GM18861 (cell line): Measurements from ENCODE around the gene ACVR1B.

ENCODE experiments used
- ATAC-seq: cut with Tn5 transposase; IDR thresholded peaks from one replicate; pipeline ENCODE4 v1.9.1; 2021; ENCODE audit not compliant: unreplicated experiment

Gene ACVR1B

GRCh38 chr12:51951199-51951842, at the start of gene ACVR1B:
TSS of gene ACVR1B (plus strand) at chr12:51951699. CDS start at chr12:51951744, 45 bp downstream.
- peak; percentile 67 for ATAC-seq

- ATAC-seq, result no peak
These were observed 49.6 kb upstream of the ACVR1B start for GRCh38 chr12:51901881-51902280.

DNA sequence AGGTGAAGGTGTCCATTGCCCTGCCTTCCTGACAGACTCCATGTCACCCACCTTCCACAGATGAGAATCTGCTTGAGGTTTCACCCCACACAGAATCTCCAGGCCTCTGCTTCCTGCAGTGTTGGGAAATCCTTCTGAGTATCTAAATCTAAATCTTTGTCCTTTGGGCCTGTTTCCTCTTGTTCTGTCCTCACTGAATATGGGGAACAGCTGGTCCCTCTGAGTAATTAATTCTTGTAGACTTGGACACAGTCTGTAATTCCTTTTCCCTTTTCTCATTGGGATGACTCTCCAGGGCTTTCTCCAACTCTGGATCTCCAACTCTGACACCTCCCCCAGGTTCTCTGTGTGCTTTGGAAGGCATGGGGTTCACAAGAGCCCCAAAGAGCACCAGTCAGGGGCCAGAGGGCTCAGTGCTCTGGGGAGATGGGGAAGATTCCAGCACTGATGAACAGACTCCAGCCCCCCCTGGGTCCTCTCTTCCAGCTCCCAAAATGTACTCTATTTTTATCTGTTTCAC, 46.5 kb upstream of the ACVR1B start:
- ATAC-seq, result no peak

DNA sequence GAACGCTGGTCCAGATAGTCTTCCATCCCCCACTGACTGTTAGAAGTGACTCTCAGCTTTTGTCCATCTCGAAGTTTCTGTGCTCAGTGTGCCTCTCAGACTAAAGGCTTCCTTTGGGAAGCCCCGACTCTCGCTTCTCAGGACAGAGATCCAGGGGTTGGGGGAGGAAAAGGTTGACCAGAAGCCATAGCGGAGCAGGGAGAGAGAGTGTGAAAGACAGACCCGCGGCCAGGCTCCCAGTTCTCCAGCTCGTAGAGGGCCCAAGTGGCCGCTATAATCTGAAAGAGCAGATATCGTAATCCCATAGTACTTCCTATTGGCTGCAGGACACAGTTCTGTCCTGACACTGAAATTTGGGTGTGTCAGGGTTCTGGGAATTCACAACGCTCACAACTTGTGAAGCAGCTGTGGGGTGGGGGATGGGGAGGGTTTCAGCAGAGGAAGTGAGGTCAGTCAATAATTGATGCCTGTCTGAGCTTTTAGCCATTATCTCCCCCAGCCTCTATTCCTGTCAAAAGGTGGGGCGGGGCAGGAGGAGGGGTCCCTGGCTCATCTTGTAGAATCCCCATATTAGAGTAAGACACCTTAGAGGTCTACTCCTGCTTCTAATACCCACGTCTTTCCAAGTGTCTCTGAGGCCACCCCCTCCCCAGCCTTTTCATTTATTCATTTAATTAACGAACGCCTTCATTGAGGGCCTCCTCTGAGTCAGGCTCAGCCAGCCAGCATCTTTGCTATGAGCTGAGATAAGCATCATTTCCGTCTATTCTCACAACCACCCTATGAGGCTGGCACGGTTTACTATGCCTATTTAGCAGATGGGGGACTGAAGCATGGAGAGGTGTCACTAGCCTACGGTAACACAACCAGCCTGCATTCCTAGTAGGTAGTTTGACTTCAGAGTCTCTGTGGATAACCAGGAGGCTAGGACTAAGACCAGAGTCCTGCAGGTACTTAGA, 45.7 kb upstream of the ACVR1B start:
- ATAC-seq, result no peak

DNA sequence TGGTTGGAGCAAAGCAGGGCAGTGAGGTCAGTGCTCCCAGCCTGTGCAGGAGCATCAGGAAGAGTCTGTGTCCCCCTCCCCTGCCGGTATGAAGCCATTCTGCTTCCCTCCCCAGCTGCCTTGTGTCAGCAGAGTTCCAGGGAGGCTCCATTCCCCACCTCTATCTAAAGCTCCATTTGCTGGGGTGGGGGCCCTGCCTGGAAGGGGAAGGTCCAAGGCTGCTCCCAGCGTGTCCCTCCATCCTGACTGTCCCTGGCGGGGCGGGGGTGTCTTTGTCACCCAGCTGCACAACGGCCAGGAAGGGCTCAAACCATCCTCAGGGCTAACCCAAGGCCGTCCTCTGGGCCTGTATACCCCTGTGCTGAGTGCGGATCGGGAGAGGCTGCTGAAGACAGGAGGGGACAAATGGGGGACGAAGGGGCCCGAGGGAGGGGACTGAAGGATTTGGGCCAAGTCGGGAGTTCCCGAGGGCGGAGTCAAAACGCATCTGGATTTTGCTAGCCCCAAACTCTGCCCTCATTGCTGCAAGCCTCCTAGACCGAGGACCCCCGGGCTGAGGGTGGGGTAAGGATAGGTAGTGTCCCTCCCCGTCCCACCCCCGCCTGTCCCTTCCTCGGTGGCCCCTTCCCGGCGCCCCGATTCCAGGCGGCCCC, 44.9 kb upstream of the ACVR1B start:
- ATAC-seq, result no peak

GRCh38 chr12:51907083-51907855, 44.2 kb upstream of the ACVR1B start, which contains the start of gene ACVRL1:
TSS of gene ACVRL1 (plus strand) at chr12:51907504. CDS start at chr12:51912475, 4,971 bp downstream.
- no peak for ATAC-seq

- no peak for ATAC-seq
These were observed 43.6 kb upstream of the ACVR1B start for GRCh38 chr12:51907856-51908425.

DNA sequence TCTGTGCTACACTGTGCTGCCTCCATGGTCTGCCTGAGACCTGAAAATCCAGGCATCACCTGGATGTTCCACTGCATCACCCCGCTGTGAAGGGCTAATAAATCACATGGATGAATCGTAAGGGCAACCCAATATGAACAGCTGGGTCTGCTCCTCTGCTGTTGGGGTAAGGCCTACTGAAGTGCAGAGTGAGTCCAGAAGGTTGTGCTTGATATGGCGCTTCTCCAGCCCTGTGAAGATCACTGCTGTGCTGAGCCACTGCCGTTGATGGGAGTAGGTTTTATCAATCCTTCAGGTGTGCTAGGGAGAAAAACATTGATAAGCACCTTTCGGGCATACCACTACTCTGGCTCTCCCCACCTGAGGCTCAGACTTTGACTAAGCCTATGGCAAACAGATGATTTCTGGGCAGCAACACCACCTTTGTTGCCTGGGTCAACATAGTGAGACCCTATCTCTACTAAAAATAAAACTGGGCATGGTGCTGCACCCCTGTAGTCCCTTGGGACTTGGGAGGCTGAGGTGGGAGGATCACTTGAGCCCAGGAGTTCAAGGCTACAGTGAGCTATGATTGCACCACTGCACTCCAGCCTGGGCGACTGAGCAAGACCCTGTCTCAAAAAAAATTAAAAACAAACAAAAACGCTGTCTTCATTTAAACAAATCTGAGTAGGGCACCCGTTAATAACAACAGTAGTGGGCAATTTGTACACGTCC, 42.5 kb upstream of the ACVR1B start:
- ATAC-seq, result no peak

- ATAC-seq, result no peak
These were observed 41.3 kb upstream of the ACVR1B start for GRCh38 chr12:51910168-51910567.

- ATAC-seq, result no peak
These were observed 40.8 kb upstream of the ACVR1B start for GRCh38 chr12:51910691-51911090.

DNA sequence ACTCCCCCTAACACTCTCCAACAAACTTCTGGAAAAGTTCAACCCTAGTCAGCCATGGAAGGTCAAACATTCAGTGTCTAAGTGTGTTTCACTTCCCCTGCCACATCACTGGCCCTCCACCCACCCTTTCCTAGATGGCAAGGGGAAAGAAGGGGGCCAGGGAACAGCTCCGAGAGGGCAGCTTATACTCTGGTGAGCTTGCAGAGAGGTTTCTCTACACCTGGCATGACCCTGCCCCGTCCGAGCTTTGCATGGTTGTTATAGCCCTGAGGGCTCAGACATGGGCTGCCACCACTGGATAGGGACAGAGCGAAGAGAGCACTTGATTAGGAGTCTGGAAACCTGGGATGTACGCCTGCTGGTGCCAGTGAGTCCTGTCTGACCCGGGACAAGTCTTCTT, 40.2 kb upstream of the ACVR1B start:
- ATAC-seq, result no peak

DNA sequence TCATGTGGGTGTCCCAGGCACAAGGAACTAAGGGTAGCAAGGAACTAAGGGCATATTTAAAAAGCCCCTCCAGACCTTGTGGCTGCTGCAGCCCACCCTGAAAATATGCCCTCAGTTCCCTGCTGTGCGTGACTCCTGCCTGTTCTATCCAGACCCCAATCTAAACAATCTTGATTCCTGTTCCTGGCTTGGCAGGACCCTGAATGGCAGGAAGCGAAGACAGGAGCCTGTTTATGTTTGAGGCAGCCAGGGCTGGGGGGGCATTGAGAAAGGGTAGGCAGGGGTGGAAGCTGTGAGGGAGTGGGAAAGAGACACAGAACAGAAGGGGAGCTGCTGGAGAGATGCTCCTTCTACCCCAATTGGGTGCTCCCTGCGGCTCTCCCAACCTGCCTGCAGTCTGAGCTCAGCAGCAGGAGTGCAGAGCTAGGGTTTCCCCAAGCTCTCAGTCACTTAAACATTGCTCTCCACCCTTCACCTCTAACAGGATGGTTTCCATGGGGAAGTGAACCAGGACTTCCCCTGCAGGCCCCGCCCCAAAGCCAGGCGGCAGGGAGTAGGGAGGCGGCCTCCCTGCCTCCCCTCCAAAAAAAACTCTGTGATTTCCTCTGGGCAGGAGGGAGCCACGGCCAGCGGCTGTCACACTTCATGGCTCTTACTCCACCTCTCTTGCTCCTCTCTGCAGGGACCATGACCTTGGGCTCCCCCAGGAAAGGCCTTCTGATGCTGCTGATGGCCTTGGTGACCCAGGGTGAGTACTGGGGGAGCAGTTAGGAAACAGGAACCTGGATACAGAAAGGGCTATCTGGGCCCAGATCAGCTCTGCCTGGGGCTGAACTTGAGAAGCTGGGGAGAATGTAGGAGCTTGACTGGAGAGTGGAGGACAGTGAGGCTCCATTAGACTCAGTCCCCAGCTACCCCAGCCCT, 39.4 kb upstream of the ACVR1B start:
- no peak for ATAC-seq

GRCh38 chr12:51913071-51914033, 38.1 kb upstream of the ACVR1B start:
- no peak for ATAC-seq

DNA sequence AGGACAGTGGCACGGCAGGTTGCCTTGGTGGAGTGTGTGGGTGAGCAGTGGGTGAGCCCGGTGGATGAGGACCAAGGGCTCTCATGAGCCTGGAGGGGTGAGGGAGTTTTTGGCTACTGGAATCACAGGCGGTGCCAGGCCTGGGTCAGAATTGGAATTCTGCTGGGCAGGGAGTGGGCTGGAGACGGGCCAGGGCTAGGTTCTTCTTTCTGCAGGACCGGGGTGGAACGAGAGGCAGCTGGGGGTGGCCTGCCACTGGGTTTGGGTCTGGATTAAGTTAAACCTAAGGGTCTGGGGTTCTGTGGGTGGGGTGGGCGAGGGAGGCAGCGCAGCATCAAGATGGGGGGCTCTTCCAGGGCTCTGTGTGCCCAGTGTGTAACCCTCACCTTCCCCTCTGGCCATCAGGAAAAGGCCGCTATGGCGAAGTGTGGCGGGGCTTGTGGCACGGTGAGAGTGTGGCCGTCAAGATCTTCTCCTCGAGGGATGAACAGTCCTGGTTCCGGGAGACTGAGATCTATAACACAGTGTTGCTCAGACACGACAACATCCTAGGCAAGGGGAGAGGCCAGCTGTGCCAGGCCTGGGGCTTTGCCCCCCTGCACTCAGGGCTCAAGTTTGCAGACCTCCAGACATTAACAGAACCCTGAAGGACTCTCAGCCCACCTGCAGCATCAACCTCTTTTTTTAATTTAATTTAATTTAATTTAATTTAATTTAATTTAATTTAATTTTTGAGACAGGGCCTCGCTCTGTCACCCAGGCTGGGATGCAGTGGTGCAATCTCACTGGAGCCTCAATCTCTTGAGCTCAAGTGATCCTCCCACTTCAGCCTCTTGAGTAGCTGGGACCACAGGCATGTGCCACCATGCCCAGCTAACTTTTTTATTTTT, 37.2 kb upstream of the ACVR1B start:
- no peak for ATAC-seq

DNA sequence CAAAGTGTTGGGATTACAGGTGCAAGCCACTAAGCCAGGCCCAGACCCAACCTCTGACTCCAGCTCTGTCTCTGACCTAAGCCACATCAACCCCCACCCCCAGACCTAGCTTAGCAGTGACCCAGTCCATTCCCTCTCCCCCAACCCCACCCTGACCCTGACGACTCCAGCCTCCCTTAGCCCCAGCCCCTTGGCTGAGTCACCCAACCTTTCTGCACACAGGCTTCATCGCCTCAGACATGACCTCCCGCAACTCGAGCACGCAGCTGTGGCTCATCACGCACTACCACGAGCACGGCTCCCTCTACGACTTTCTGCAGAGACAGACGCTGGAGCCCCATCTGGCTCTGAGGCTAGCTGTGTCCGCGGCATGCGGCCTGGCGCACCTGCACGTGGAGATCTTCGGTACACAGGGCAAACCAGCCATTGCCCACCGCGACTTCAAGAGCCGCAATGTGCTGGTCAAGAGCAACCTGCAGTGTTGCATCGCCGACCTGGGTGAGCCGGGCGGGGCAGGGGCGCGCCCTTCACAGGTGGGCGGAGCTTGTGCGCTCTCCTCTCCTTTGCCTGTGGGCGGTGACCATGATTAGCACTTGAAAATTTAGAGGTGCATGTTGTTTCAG, 36.4 kb upstream of the ACVR1B start:
- ATAC-seq, result no peak

DNA sequence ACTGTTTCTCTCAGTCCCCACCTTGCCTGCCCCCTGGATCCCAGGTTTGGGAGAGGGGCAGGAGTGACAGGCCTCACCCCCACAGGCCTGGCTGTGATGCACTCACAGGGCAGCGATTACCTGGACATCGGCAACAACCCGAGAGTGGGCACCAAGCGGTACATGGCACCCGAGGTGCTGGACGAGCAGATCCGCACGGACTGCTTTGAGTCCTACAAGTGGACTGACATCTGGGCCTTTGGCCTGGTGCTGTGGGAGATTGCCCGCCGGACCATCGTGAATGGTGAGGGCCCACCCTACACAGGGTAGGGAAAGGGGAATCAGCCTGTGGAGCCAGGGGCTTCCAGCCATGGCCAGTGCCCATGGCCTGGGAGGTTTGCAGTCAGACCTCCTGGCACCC, 35.5 kb upstream of the ACVR1B start:
- ATAC-seq, result no peak
